ENCODE measurements around the gene C3orf22.

C3orf22 gene

DNA sequence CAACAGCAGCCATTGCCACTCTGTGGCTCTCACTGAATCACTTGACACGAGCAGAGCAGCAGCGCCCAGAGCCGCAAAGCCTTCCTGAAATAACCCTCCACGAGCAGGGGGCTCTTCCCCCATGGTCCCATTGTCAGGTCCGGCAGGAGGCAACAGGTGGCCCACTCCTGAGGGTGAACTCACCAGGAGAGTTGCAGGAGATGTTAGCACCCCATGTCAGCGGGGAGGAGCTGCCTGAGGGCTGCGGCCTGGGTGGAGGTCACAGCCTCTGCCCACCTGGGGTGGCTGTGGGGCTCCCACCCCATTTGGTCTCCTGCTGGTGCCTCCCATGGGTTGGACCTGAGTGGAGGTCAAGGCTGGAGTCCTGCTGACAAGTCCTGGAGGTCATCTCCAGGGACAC, 12.3 kb upstream of the C3orf22 start:
- no peaks in the 10 kb centered on the region for H3K9me3 ChIP-seq (ENCODE audit: insufficient read depth, low read depth, low read length)
- H3F3A ChIP-seq (ENCODE audit: low read depth), result no peaks in the 10 kb centered on the region
- H3K4me2 ChIP-seq (ENCODE audit: low read depth, low read length, poor library complexity, severe bottlenecking), result no peak overlapping the region
- TF ChIP-seq, protein P1, sequence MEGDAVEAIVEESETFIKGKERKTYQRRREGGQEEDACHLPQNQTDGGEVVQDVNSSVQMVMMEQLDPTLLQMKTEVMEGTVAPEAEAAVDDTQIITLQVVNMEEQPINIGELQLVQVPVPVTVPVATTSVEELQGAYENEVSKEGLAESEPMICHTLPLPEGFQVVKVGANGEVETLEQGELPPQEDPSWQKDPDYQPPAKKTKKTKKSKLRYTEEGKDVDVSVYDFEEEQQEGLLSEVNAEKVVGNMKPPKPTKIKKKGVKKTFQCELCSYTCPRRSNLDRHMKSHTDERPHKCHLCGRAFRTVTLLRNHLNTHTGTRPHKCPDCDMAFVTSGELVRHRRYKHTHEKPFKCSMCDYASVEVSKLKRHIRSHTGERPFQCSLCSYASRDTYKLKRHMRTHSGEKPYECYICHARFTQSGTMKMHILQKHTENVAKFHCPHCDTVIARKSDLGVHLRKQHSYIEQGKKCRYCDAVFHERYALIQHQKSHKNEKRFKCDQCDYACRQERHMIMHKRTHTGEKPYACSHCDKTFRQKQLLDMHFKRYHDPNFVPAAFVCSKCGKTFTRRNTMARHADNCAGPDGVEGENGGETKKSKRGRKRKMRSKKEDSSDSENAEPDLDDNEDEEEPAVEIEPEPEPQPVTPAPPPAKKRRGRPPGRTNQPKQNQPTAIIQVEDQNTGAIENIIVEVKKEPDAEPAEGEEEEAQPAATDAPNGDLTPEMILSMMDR (conservative IDR thresholded peaks at IDR 0.05; ENCODE audit: low read length), result no peak
- no peak for TF ChIP-seq EZH2phosphoT487 (IDR thresholded peaks at IDR 0.05; ENCODE audit: borderline replicate concordance)
- H3K4me1 ChIP-seq (ENCODE audit: insufficient read depth, low read length, poor library complexity, severe bottlenecking), result no peaks in the 10 kb centered on the region
- H3K79me2 ChIP-seq (ENCODE audit: insufficient read depth, low read length), result no peaks in the 10 kb centered on the region
- H3K9ac ChIP-seq (ENCODE audit: low read depth, low read length, poor library complexity, severe bottlenecking), result no peak overlapping the region
- H3K36me3 ChIP-seq (ENCODE audit: insufficient read depth, low read length), result no peaks in the 10 kb centered on the region
- H2AFZ ChIP-seq (ENCODE audit: low read length), result no peak overlapping the region
- no peaks in the 10 kb centered on the region for H3K27me3 ChIP-seq (ENCODE audit: insufficient read depth, low read length, poor library complexity, severe bottlenecking)
- H3K9me2 ChIP-seq (replicated peaks; ENCODE audit: low read depth, low read length), result no peaks in the 10 kb centered on the region
- H4K20me1 ChIP-seq (ENCODE audit: insufficient read depth, low read length, poor library complexity, severe bottlenecking), result no peaks in the 10 kb centered on the region
- no peak overlapping the region for H3K4me3 ChIP-seq (ENCODE audit: low read length, poor library complexity, severe bottlenecking)

DNA sequence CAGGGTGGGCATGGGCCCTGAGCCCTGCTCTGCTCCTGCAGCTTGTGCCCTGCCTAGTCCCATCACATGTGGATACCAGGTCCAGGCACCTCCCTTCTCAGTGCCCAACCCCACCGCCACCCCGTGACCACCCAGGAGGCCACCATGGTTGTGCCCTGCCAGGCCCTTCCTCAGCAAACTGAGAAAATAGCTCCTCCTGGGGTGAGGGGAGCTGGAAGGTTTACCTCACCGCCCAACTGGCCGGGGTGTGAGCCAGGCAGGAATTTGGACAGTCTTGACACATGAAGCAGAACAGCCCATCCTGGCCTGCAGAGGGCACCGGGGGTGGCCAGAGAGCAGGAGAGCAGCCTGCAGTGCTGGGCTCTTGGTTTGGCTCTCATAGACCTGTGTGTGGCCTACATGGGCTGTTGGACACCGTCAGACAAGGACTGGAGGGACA, 11.4 kb upstream of the C3orf22 start:
- Histone ChIP-seq H3K36me3 (ENCODE audit: insufficient read depth, low read length) (no peaks in the 10 kb centered on the region), H3K4me3 (ENCODE audit: low read length, poor library complexity, severe bottlenecking) (no peak overlapping the region), H3K9ac (ENCODE audit: low read depth, low read length, poor library complexity, severe bottlenecking) (no peak overlapping the region), H3K79me2 (ENCODE audit: insufficient read depth, low read length) (no peaks in the 10 kb centered on the region), H3K9me2 (replicated peaks; ENCODE audit: low read depth, low read length) (no peaks in the 10 kb centered on the region), H4K20me1 (ENCODE audit: insufficient read depth, low read length, poor library complexity, severe bottlenecking) (no peaks in the 10 kb centered on the region), H3K9me3 (ENCODE audit: insufficient read depth, low read depth, low read length) (no peaks in the 10 kb centered on the region), H3K4me2 (ENCODE audit: low read depth, low read length, poor library complexity, severe bottlenecking) (no peak overlapping the region), H3K27me3 (ENCODE audit: insufficient read depth, low read length, poor library complexity, severe bottlenecking) (no peaks in the 10 kb centered on the region), H2AFZ (ENCODE audit: low read length) (no peak overlapping the region), H3K4me1 (ENCODE audit: insufficient read depth, low read length, poor library complexity, severe bottlenecking) (no peaks in the 10 kb centered on the region), H3F3A (ENCODE audit: low read depth) (no peaks in the 10 kb centered on the region)
- TF ChIP-seq, protein P1 (conservative IDR thresholded peaks at IDR 0.05; ENCODE audit: low read length), result peak; percentile 59
- TF ChIP-seq EZH2phosphoT487 (IDR thresholded peaks at IDR 0.05; ENCODE audit: borderline replicate concordance), result no peak

DNA sequence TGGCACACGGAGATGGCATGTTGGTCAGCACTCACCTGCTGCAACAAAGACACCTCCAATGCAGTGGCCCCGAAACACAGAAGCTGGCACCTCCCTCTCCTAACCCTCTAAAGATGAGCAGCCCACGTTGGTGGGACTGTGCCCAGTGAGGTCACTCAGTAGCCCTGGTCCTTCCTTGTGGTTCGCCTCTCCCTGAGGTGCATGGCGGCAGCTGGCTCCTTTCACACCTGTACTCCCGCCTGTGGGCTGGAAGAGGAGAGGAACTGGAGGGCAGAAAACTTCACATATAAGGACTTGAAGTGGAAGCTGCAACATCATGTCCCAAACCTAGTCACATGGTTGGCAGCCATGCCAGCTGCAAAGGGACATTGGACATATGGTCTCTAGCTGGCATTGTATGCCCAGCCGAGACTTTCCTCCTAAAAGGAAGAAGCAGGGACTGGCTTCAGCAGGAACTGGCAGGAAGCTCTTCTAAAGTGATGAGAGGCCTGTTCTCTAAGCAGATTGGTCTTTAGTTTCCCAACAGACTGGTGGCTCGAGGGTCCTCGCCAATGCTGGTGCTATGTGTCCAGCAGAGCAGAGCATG, 10.8 kb upstream of the C3orf22 start:
- Histone ChIP-seq H3K36me3 (ENCODE audit: insufficient read depth, low read length) (no peaks in the 10 kb centered on the region), H3K79me2 (ENCODE audit: insufficient read depth, low read length) (no peaks in the 10 kb centered on the region), H3K27me3 (ENCODE audit: insufficient read depth, low read length, poor library complexity, severe bottlenecking) (no peaks in the 10 kb centered on the region), H3K4me1 (ENCODE audit: insufficient read depth, low read length, poor library complexity, severe bottlenecking) (no peaks in the 10 kb centered on the region), H3K9me3 (ENCODE audit: insufficient read depth, low read depth, low read length) (no peaks in the 10 kb centered on the region), H4K20me1 (ENCODE audit: insufficient read depth, low read length, poor library complexity, severe bottlenecking) (no peaks in the 10 kb centered on the region), H2AFZ (ENCODE audit: low read length) (no peak overlapping the region), H3K9me2 (replicated peaks; ENCODE audit: low read depth, low read length) (no peaks in the 10 kb centered on the region), H3K4me2 (ENCODE audit: low read depth, low read length, poor library complexity, severe bottlenecking) (no peak overlapping the region), H3K9ac (ENCODE audit: low read depth, low read length, poor library complexity, severe bottlenecking) (no peak overlapping the region), H3K4me3 (ENCODE audit: low read length, poor library complexity, severe bottlenecking) (no peak overlapping the region), H3F3A (ENCODE audit: low read depth) (no peaks in the 10 kb centered on the region)
- TF ChIP-seq, protein P1 (conservative IDR thresholded peaks at IDR 0.05; ENCODE audit: low read length), result no peak
- no peak for TF ChIP-seq EZH2phosphoT487 (IDR thresholded peaks at IDR 0.05; ENCODE audit: borderline replicate concordance)

Data from Loucy (cell line).